ES-I3 (cell line): ENCODE data around the gene IGF1.

Experiments
- H3K36me3 ChIP-seq: 2 replicates; pipeline ENCODE4 v1.6.1; 2013; ENCODE audit warnings: mild to moderate bottlenecking, low read length, control low read depth, moderate library complexity; ENCODE audit not compliant: insufficient read depth
- H3K4me1 ChIP-seq: 2 replicates; pipeline ENCODE4 v1.6.1; 2013; ENCODE audit warnings: mild to moderate bottlenecking, control low read depth, low read length; ENCODE audit not compliant: insufficient read depth
- H3K9ac ChIP-seq: 2 replicates; pipeline ENCODE4 v1.6.1; 2013; ENCODE audit warnings: low read depth, mild to moderate bottlenecking, low read length, moderate library complexity
- H3K9me3 ChIP-seq: 2 replicates; pipeline ENCODE4 v1.6.1; 2013; ENCODE audit warnings: mild to moderate bottlenecking, low read length, moderate library complexity; ENCODE audit not compliant: control insufficient read depth, insufficient read depth

The IGF1 gene

DNA sequence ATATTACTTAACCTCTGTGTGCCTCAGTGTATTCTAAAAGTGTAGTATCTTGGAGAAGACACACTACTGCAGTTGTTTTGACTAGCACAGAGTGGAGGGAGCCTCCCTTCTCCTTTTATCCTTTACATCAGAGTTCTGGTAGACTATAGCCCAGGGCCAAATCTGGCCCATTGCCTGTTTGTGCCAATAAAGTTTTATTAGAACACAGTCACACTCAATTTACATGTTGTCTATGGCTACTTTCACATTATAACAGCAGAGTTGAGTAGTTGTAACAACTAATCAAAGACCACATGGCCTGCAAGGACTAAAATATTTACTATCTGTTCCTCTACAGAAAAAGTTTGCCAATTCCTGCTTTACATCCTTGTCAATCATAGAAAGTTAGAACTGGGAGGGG is 27.7 kb upstream of the IGF1 start:
- Histone ChIP-seq H3K36me3 (no peaks in the 10 kb centered on the region), H3K4me1 (peaks cover 3% of the 10 kb centered on the region; the same call in 1 of the 2 replicates), H3K9me3 (no peaks in the 10 kb centered on the region), H3K9ac (no peak overlapping the region)

DNA sequence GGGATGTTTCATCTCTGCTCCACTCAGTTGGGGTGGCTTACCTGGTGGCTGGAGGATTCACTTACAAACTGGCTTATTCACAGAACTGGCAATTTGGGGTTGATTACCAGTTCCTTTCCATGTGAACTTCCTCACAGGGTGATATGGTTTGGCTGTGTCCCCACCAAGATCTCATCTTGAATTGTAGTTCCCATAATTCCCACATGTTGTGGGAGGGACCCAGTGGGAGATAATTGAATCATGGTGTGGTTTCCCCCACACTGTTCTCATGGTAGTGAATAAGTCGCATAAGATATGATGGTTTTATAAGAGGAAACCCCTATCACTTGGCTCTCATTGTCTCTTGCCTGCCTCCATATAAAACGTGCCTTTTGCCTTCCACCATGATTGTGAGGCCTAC is 26.9 kb upstream of the IGF1 start:
- Histone ChIP-seq H3K9ac (no peak overlapping the region), H3K36me3 (no peaks in the 10 kb centered on the region), H3K4me1 (peaks cover 3% of the 10 kb centered on the region; the same call in 1 of the 2 replicates), H3K9me3 (no peaks in the 10 kb centered on the region)

DNA sequence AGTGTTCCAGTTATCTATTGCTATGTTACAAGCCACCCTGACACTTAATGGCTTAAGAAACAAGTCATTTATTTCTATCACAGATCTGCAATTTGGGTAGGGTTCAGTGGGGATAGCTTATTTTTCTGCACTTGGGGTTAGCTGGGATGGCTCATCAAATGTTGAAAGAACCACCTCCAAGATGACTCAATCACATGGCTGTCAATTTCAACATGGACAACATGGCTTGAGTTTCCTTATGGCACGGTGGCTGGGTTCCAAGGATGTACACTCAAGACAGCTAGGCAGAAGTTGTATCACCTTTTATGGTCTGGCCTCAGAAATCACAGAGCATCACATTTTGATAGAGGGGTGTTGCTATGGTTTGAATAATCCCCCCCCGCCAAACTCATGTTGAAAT is 24.5 kb upstream of the IGF1 start:
- no peaks in the 10 kb centered on the region for H3K9me3 ChIP-seq
- no peaks in the 10 kb centered on the region for H3K36me3 ChIP-seq
- no peak overlapping the region for H3K9ac ChIP-seq
- no peaks in the 10 kb centered on the region for H3K4me1 ChIP-seq

DNA sequence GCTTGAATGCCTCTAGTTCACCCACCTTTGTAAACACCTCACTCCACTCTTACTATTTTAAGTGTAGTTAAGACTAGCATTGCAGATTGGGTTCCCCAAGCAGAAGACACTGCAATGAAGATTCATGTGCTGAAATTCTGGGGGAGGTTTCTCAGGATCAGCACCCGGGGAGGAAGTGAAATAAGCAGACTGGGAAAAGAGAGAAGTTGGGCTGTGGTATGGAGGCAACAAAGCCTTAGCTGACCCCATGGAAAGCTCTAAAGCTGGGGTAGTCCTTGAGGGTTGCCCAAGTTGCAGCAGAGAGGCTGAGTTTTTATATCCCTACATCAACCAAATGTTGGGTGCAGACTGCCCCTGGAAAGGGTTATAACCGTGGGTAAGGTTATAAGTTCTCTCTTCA is 23.9 kb upstream of the IGF1 start:
- Histone ChIP-seq H3K9ac (no peak overlapping the region), H3K9me3 (no peaks in the 10 kb centered on the region), H3K4me1 (no peaks in the 10 kb centered on the region), H3K36me3 (no peaks in the 10 kb centered on the region)

DNA sequence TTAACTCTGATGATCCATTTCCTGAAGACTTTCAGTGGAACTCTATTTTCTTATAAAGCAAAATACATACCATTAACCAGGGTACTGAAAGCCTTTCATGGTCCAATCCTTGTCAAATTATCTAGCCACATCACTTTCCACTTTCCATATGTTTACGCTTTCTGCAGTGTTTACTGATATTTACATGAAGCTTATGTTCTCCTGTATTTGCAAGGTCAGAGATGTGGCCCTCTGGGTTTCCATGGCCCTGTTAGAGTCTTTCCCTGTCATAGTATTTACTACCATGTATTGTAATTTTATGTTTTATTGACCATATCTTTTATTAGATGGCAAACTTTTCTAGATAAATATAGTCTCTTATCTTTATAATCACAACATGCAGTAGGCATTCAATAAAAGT is 23.5 kb upstream of the IGF1 start:
- Histone ChIP-seq H3K9me3 (no peaks in the 10 kb centered on the region), H3K9ac (no peak overlapping the region), H3K4me1 (no peaks in the 10 kb centered on the region), H3K36me3 (no peaks in the 10 kb centered on the region)

DNA sequence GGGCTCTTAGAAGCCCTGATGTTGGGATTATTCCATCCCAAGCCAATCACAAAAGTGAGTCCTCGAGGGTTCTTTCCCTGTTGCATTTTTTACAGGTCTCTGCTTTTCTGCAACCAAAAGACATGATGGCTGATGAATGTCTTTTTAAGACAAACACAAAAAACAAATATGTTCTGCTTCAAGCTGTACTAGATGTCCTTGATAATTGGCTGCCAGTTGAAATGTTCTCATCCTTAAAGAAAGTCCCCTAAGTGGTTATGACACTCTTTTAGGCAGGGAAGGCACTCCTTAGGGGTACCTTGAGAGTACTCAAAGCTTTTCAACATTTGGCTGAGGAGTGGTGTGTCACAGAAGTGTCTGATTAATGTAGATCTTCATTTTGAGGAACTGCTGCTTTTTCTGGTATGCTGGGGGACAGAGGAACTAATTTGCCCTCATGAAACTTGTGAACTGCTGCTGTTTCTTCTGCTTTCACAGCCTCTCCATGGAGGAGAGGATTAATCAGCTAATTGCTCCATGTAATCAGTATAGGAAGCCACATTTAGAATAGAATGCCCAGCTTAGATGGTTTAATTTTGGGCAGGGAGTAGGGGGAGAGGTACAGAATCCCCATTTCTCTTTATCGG is 22.8 kb upstream of the IGF1 start:
- Histone ChIP-seq H3K36me3 (no peaks in the 10 kb centered on the region), H3K9ac (no peak overlapping the region), H3K9me3 (no peaks in the 10 kb centered on the region), H3K4me1 (no peaks in the 10 kb centered on the region)

DNA sequence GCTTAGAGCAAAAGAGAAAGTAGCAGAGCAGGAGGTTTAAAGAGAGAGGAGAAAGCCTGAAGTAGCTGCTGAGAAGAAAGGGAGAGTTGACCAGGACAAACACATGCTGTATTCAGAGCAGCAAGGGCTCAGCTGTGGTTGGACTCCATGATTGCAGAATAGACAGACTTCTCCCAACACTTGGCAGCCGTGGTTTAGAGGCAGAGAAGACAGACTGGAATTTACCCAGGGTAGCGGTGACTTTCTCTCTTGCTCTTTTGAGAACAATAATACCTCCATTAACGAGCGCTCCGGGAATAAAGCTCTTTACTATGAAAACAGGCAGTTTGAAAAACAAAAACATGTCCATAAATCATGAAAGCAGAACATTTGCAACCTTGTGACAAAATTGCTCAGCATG is 21.4 kb upstream of the IGF1 start:
- H3K36me3 ChIP-seq, result no peaks in the 10 kb centered on the region
- no peaks in the 10 kb centered on the region for H3K9me3 ChIP-seq
- H3K4me1 ChIP-seq, result no peaks in the 10 kb centered on the region
- H3K9ac ChIP-seq, result no peak overlapping the region

DNA sequence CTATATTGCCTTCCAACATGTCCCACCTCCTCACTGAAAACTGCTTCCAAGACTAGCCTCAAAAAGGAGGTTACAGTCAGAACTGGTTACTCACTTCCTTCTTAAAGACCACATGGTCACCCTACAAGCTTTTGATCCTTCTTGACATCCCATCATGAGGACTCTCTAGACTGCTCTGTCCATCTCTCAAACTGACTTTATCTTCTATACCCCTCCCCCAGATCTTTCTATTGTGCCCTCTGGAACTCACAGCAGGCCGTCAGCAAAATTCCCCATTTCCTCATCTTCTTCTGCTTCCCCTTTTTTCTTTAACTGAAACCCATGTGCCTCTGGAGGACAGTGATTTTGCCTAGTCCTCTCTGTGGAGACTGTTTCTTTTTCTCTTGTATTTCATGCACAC is 18.1 kb upstream of the IGF1 start:
- H3K9me3 ChIP-seq, result 0 out of 2 replicates have a peak, but pooled peaks cover 4% of the 10 kb centered on the region
- no peak overlapping the region for H3K9ac ChIP-seq
- H3K36me3 ChIP-seq, result no peaks in the 10 kb centered on the region
- no peaks in the 10 kb centered on the region for H3K4me1 ChIP-seq

DNA sequence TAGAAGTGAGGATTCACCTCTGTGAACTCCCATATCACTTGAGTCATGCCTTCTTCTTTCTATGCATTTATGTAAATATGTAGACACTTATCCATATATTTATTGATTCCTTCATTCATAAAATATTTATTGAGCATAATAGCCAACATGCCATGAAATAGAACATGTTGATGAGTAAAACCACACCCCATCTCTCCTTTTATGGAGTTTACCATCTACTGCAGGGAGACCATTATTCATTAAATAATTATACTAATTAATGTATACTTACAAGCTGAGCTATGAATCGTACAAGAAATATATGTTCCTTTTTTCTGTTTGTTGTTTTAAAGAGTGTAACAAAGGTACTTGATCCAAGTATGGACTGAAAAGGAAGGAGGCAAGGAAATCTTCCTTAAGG is 17.4 kb upstream of the IGF1 start:
- Histone ChIP-seq H3K9me3 (0 out of 2 replicates have a peak, but pooled peaks cover 4% of the 10 kb centered on the region), H3K36me3 (no peaks in the 10 kb centered on the region), H3K9ac (no peak overlapping the region), H3K4me1 (no peaks in the 10 kb centered on the region)

DNA sequence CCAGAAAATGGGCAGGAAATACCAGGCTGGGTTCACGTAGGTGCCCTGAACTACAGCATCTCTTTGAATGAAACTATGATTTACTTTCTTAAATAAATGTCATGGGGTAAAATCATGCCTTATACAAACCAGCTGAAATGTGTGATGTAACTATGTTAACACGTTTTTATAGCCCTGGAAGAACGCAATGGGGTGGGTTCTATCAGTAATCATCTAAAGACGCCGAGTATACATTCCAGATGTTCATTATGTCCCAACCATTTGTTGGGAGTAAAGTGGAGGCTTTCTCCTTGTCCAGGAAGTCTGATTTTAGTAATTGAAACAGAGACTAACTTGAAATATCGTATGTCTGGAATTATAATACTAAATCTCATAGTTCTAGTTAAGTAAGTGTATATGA is 16.2 kb upstream of the IGF1 start:
- no peak overlapping the region for H3K9ac ChIP-seq
- H3K4me1 ChIP-seq, result no peaks in the 10 kb centered on the region

DNA sequence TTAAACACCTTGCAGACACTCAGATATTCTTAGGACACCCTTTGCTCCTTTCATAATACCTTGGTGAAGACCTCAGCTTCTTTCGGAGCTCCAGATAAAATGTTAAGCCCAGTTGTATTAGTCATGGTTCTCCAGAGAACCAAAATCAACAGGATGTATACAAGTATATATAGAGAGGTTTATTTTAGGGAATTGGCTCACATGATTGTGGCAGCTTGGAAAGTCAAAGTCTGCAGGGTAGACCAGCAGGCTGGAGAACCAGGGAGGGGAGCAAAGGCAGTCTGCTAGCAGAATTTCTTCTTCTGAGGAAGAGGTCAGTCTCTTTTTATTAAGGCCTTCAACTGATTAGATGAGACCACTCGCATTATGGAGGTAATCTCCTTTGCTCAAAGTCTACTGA is 6.9 kb upstream of the IGF1 start:
- Histone ChIP-seq H3K9me3 (no peaks in the 10 kb centered on the region), H3K36me3 (no peaks in the 10 kb centered on the region), H3K9ac (no peak overlapping the region), H3K4me1 (0 out of 2 replicates have a peak, but pooled peaks cover 3% of the 10 kb centered on the region)

More for the DNA sequence above, 16.2 kb upstream of the IGF1 start:
- H3K9me3 ChIP-seq, result 0 out of 2 replicates have a peak, but pooled peaks cover 4% of the 10 kb centered on the region
- no peaks in the 10 kb centered on the region for H3K36me3 ChIP-seq

DNA sequence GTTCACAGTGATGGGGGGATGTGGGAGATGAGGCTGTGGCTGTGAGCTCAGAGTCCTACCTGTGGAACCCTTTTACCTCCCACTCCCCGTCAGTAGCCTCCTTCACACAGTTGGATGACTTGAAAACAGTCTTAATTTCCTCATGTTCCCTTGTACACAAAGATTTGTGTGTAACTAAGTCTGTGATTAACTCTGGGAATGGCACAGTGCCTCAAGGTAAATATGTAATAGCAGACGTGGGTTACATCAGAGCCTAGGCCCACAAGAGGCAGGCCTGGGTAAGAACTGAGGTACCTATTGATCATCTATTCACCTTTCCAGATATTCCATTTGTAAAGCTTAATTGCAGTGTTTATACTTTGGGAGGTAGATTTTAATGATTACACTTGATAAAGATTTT is 5.8 kb upstream of the IGF1 start:
- Histone ChIP-seq H3K9ac (no peak overlapping the region), H3K4me1 (0 out of 2 replicates have a peak, but pooled peaks cover 3% of the 10 kb centered on the region), H3K9me3 (no peaks in the 10 kb centered on the region), H3K36me3 (no peaks in the 10 kb centered on the region)

DNA sequence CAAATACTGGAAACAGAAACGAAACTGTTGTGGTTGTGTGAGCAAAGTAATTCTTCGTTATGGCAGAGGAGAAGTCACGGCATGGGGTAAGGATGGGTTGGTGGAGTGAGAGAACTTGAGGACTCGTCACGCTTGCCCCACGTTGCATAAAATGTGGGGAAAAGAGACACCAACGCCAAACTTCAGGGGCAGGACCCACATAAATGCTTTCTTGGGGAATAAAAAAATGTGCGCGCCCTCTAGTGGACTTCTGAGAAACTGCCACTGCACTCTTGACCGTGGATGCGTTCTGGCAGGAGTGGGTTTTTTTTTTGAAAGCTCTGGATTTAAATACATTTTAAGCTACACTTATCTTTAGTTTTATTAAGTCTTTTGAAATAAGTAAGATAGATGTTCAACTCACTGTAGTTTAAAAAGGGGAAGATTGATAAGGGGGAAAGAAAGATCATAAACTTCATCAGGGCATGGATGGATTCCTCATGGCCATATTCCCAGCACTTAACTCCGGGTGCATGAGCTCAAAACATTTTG is 4.1 kb upstream of the IGF1 start:
- Histone ChIP-seq H3K4me1 (peaks cover 9% of the 10 kb centered on the region; the same call in 1 of the 2 replicates), H3K9ac (no peak overlapping the region)

DNA sequence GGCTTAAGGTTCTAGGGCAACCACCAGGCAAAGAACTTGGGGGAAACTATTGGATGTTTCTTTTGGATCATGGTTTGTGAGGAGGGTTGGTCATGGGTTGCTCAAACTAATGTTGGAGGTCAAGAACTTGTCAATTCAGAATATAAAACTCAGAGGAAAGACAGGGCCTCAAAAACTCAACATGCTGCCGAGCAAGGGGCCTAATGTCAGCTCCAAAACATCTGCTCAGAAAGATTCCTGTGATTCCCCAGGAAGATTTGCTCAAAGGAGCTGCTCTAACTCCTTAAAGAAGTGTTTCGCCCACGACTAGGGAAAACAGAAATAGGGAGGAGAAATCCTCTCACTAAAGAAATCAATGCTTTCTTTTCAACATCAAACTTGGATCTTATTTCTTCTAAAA is 3.7 kb upstream of the IGF1 start:
- Histone ChIP-seq H3K9ac (no peak overlapping the region), H3K9me3 (no peaks in the 10 kb centered on the region), H3K36me3 (no peaks in the 10 kb centered on the region), H3K4me1 (peaks cover 13% of the 10 kb centered on the region)

More for the DNA sequence above, 4.1 kb upstream of the IGF1 start:
- Histone ChIP-seq H3K36me3 (no peaks in the 10 kb centered on the region), H3K9me3 (no peaks in the 10 kb centered on the region)

DNA sequence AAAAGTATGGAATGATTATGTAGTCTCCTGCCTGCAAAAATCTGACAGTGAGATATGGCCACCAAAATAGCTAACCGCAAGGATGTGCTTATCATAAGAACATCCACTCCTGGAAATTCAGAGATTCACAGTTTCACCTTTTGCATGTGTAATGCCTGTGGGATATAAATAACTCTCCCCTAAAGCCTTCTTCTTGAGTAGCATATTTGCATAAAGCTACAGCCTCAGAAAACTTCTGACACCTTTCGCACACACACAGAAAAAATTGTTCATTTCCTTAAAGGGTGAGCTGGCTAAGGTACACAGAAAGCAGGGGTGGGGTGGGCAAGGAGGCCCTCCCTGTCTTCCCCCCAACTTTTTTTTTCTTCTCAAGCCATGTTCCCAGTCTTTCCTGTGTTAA is 3.1 kb upstream of the IGF1 start:
- Histone ChIP-seq H3K9me3 (no peaks in the 10 kb centered on the region), H3K4me1 (peaks cover 16% of the 10 kb centered on the region), H3K36me3 (no peaks in the 10 kb centered on the region), H3K9ac (no peak overlapping the region)
